Measurements from ENCODE around the gene ABI3BP. TPM values are rescaled to one million over a fixed set of nuclear protein-coding genes. Genes with fewer than 3 reads are reported as not detected.

Gene ABI3BP
- polyA plus RNA-seq, 1 of the 3 experiments (the other 2 are of a cell fraction) = 8.4 TPM

- Histone ChIP-seq H2AFZ (ENCODE audit: low read depth) (no peak overlapping the region), H3K9me2 (no peaks in the 10 kb centered on the region), H3K4me1 (ENCODE audit: control insufficient read depth in 1 of 2, insufficient read depth in 2 of 2, low read depth in 1 of 2, low read length in 1 of 2) (peaks cover 0 to 7% of the 10 kb centered on the region in 2 experiments; a peak in 2 of 4 replicates), H3K9ac (no peak overlapping the region), H3K36me3 (replicated peaks in 1 of 2; ENCODE audit: control insufficient read depth in 1 of 2, insufficient read depth in 2 of 2, low read length in 1 of 2) (no peaks in the 10 kb centered on the region), H3K27me3 (ENCODE audit: insufficient read depth) (no peaks in the 10 kb centered on the region), H3F3A (replicated peaks; ENCODE audit: insufficient read depth) (peaks cover 3% of the 10 kb centered on the region), H3K27ac (ENCODE audit: low read depth in 2 of 2, low read length in 1 of 2) (no peak overlapping the region), H3K4me2 (no peak overlapping the region), H3K4me3 (ENCODE audit: low read depth in 2 of 2, low read length in 1 of 2) (no peak overlapping the region), H3K79me2 (ENCODE audit: insufficient read depth) (no peaks in the 10 kb centered on the region), H4K20me1 (ENCODE audit: insufficient read depth) (no peaks in the 10 kb centered on the region), H3K9me3 (no peaks in the 10 kb centered on the region)
- DNase-seq = no peak
- CTCF ChIA-PET = interaction anchor here (1.6 kb wide), 1 partner anchor 28 kb away, joined by 3 read pairs; no protein-coding TSS in a partner anchor
- POLR2A ChIA-PET = no interaction called here
- TF ChIP-seq RAD21 (IDR thresholded peaks at IDR 0.05; ENCODE audit: low read length) = 0 out of 2 replicates have a peak, but pooled peaks have one; percentile 15
- TF ChIP-seq RCOR1 (IDR thresholded peaks at IDR 0.05; ENCODE audit: low read length) = no peak
- no peak for TF ChIP-seq TEAD4 (IDR thresholded peaks at IDR 0.05; ENCODE audit: borderline replicate concordance, insufficient read depth)
- TF ChIP-seq CTCF (IDR thresholded peaks at IDR 0.05) = peak; percentile 49
- WGBS (ENCODE audit: low lambda C conversion rate) = 40% methylated on average over 2 of the region's 2 CpGs
Measured at GRCh38 chr3:100796556-100796955, 196.7 kb downstream of the ABI3BP start.

DNA sequence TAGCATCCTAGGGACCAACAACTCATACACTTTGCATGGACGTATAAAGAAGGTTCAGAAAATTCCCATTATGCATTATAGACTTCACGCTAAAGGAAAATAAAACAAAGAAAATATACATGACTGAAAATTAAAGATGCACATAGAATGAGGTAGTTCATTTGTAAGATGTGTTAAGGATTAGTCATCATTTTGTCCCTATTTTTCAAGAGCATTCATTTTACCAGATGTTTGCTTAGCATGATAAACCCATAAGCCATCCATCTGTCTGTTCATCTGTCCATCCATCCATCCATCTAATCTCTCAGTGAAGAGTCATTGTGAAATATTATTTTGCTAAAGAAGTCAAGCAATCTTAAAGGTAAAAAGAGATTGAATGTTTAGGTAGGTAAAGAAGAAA lies 203.6 kb downstream of the ABI3BP start:
- no peak overlapping the region for H3K4me2 ChIP-seq
- no peak for TF ChIP-seq CHD2 (IDR thresholded peaks at IDR 0.05; ENCODE audit: low read length, partially characterized antibody)
- TF ChIP-seq, protein P1, sequence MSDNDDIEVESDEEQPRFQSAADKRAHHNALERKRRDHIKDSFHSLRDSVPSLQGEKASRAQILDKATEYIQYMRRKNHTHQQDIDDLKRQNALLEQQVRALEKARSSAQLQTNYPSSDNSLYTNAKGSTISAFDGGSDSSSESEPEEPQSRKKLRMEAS (IDR thresholded peaks at IDR 0.05; ENCODE audit: low read depth) = no peak
- TF ChIP-seq NRF1 (IDR thresholded peaks at IDR 0.05; ENCODE audit: low read depth, low read length) = no peak
- TF ChIP-seq IRF3 (IDR thresholded peaks at IDR 0.05; ENCODE audit: low read depth, low read length) = no peak
- TF ChIP-seq GATA2 (CRISPR knock-in tag; IDR thresholded peaks at IDR 0.05) = no peak
- TF ChIP-seq, protein P2, sequence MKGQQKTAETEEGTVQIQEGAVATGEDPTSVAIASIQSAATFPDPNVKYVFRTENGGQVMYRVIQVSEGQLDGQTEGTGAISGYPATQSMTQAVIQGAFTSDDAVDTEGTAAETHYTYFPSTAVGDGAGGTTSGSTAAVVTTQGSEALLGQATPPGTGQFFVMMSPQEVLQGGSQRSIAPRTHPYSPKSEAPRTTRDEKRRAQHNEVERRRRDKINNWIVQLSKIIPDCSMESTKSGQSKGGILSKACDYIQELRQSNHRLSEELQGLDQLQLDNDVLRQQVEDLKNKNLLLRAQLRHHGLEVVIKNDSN (IDR thresholded peaks at IDR 0.05; ENCODE audit: borderline replicate concordance, low read depth) = no peak
- TF ChIP-seq, protein P3, sequence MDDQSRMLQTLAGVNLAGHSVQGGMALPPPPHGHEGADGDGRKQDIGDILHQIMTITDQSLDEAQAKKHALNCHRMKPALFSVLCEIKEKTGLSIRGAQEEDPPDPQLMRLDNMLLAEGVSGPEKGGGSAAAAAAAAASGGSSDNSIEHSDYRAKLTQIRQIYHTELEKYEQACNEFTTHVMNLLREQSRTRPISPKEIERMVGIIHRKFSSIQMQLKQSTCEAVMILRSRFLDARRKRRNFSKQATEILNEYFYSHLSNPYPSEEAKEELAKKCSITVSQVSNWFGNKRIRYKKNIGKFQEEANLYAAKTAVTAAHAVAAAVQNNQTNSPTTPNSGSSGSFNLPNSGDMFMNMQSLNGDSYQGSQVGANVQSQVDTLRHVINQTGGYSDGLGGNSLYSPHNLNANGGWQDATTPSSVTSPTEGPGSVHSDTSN (IDR thresholded peaks at IDR 0.05) = no peak
- TF ChIP-seq YY1 (IDR thresholded peaks at IDR 0.05; ENCODE audit: low read depth) = no peak
- TF ChIP-seq CTCF (IDR thresholded peaks at IDR 0.05) = no peak
- no peak for TF ChIP-seq TEAD4 (IDR thresholded peaks at IDR 0.05; ENCODE audit: borderline replicate concordance, insufficient read depth)
- no peak for TF ChIP-seq FOSL2 (IDR thresholded peaks at IDR 0.05; ENCODE audit: borderline replicate concordance, low read depth)
- no peaks in the 10 kb centered on the region for H3K79me2 ChIP-seq (ENCODE audit: insufficient read depth)
- DNase-seq = no peak
- H3K27me3 ChIP-seq (ENCODE audit: insufficient read depth) = no peaks in the 10 kb centered on the region
- no peaks in the 10 kb centered on the region; the same call in 1 of the 2 replicates for H3K9me3 ChIP-seq
- no peaks in the 10 kb centered on the region for H3K9me2 ChIP-seq
- WGBS (ENCODE audit: low lambda C conversion rate) = 92% methylated on average over 2 of the region's 2 CpGs
- peaks cover 0 to 7% of the 10 kb centered on the region in 2 experiments for H3K36me3 ChIP-seq (replicated peaks in 1 of 2; ENCODE audit: control insufficient read depth in 1 of 2, insufficient read depth in 2 of 2, low read length in 1 of 2)
- no peak overlapping the region for H3K27ac ChIP-seq (ENCODE audit: low read depth in 2 of 2, low read length in 1 of 2)
- H2AFZ ChIP-seq (ENCODE audit: low read depth) = no peak overlapping the region
- no peaks in the 10 kb centered on the region for H3K4me1 ChIP-seq (ENCODE audit: control insufficient read depth in 1 of 2, insufficient read depth in 2 of 2, low read depth in 1 of 2, low read length in 1 of 2)
- no peak overlapping the region for H3K4me3 ChIP-seq (ENCODE audit: low read depth in 2 of 2, low read length in 1 of 2)
- no peaks in the 10 kb centered on the region for H3F3A ChIP-seq (replicated peaks; ENCODE audit: insufficient read depth)
- H4K20me1 ChIP-seq (ENCODE audit: insufficient read depth) = no peaks in the 10 kb centered on the region
- no peak overlapping the region for H3K9ac ChIP-seq
- POLR2A ChIA-PET = no interaction called here
- CTCF ChIA-PET = no interaction called here
